HG03095 (cell line): Measurements from ENCODE around the gene PARVA.

Source experiments
- ATAC-seq: cut with Tn5 transposase; IDR thresholded peaks from one replicate; pipeline ENCODE4 v1.9.1; 2021; ENCODE audit warnings: moderate library complexity; ENCODE audit not compliant: unreplicated experiment

Gene PARVA

GRCh38 chr11:12430351-12430750 lies 53.0 kb downstream of the PARVA start:
- ATAC-seq = no peak

GRCh38 chr11:12430954-12431595 lies 53.7 kb downstream of the PARVA start:
- no peak for ATAC-seq

- ATAC-seq = no peak
These were observed 55.1 kb downstream of the PARVA start for GRCh38 chr11:12432507-12432906.

DNA sequence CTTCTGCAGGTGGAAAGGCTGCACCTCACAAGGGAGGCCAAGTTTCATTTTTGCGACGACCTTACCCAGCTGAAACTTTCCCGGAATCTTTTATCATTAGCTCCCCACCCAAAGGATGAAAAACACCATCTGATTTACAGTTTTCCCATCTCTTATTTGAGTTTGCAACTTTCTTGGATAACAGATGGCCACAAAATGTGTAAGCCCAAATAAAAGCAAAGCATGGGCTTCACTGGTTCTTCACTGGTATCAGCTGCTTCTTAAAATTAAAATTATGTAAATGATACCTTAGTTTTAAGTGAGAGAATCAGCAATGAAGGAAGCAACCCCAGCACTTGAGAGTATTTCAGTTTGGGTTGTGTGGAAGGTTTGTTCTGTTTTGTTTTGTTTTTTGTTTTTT lies 55.8 kb downstream of the PARVA start:
- no peak for ATAC-seq

DNA sequence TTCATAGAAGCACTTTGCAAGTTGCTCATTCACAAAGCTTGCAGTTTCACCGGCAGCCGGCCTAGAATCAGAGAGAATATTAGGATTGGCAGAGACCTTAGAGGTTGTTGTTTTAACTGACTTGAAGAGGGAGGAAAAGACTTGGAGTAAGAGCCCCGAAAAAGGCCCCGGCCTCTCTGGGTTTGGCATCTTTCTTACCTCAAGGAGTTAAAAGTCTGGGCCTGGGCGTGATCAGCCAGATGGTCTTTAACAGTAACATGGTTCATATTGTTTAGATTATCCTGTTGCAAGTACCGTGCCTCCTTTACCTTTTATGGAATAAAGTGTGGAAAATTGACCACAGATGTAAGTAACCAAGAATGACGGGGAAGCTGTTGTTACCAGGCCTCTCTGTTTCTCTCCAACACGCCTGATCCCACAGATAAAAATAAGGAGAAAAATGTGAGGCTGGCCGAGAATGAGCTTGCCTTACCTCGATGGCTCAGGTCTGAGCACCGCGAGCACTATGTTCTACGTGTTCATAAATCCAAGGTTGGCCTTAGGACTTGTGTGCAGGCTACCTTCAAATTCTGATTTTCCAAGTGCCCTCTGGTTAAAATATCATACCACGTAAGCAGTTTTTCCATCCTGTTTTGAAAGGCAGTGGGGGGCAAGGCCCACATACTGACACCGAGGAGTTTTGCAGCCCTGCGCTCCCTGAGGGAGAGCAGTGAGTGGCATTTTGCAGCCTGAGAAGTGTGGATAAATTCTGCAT lies 56.4 kb downstream of the PARVA start:
- no peak for ATAC-seq

DNA sequence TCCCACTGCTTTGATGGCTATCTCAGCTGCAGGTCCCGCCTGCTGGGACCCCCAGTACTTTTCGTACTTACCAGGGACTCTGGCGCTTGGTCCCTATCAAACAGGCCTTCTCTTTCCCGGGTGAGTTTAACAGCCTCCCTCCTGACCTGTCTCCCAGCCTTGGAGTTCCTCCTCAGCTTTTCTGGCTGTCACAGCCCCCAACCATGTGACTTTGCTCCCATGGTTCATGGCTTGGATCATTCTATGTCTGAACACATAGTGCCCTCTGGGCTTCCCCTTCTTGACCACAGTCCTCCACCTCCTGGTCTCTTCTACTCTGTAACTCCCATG lies 56.9 kb downstream of the PARVA start:
- ATAC-seq = no peak

GRCh38 chr11:12435264-12435663 lies 57.9 kb downstream of the PARVA start:
- no peak for ATAC-seq

DNA sequence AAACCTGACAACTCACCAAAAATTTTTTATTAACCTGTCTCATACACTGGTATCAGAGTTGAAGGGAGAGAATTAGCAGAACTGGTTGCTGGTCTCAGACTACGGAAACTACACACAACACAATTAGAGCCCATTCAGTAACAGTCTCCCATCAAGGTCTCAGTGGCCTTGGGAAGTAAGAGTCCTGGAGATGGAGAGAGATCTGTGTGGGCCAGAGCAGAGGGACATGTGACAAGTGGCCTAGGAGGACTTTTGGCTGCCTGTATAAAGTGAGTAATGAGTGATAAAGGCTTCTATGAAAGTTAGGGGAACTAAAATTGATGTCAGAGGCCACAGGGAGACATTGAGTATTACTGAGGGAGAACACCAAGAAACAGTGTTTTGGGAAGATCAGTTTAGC lies 58.9 kb downstream of the PARVA start:
- ATAC-seq = no peak

- no peak for ATAC-seq
These were observed 60.9 kb downstream of the PARVA start for GRCh38 chr11:12438291-12438690.

- no peak for ATAC-seq
These were observed 62.2 kb downstream of the PARVA start for GRCh38 chr11:12439615-12440014.

DNA sequence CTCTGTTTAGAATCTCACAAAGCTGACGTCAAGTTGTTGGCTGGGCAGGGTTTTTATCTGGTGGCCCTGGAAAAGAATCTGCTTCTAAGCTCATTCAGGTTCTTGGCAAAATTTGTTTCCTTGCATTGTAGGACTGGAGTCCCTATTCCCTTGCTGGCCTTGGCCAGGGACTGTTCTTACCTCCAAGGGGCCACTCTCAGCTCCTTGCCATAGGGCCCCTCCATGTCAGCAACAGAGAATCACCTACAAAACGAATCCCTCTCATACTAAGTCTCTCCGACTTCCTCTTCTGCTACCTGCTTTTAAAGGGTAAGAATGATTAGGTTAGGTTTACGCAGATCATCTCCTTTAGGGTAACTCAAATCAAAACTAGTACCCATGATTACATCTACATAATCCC lies 63.2 kb downstream of the PARVA start:
- ATAC-seq = no peak

- ATAC-seq = no peak
These were observed 64.0 kb downstream of the PARVA start for GRCh38 chr11:12441231-12441861.

- no peak for ATAC-seq
These were observed 67.2 kb downstream of the PARVA start for GRCh38 chr11:12444601-12445000.

DNA sequence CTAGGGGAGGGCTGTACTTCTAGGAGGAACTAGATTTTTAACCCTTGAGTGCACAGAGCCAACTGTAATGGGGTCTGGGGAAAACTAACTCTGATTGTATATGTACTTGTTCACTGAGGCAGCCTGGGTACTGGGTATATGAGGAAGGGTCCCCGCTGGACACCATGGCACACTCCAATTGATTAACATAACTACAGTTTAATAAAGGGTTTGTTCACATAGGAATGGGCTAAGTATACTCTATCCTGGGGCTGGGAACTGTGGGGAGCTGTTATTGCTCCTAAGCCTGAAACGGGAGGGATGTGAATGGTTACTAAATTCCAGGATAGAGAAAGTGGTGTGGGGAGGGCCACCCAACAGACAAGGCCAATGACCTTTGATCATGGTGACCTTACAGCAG lies 67.6 kb downstream of the PARVA start:
- ATAC-seq = no peak

DNA sequence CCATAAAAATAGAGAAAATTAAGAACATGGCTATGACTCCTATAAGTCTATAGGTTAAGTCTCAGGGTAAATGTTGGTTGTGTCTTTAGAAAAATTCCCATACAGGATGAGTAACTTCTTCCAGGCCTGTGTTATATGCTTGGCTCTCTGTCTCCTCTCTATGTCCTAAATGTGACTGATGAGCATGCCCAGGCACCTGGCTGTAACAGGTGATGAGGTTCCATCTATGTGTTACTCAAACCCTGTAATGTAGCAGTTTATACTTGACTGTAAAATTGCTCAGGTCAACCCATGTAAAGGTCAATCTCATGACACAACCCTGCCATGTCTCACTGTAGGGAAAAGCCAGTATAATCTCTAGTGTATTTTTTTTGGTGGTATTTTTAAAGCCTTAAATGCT lies 69.5 kb downstream of the PARVA start:
- no peak for ATAC-seq

- no peak for ATAC-seq
These were observed 71.0 kb downstream of the PARVA start for GRCh38 chr11:12448131-12448939.

- ATAC-seq = no peak
These were observed 72.8 kb downstream of the PARVA start for GRCh38 chr11:12449961-12450715.

DNA sequence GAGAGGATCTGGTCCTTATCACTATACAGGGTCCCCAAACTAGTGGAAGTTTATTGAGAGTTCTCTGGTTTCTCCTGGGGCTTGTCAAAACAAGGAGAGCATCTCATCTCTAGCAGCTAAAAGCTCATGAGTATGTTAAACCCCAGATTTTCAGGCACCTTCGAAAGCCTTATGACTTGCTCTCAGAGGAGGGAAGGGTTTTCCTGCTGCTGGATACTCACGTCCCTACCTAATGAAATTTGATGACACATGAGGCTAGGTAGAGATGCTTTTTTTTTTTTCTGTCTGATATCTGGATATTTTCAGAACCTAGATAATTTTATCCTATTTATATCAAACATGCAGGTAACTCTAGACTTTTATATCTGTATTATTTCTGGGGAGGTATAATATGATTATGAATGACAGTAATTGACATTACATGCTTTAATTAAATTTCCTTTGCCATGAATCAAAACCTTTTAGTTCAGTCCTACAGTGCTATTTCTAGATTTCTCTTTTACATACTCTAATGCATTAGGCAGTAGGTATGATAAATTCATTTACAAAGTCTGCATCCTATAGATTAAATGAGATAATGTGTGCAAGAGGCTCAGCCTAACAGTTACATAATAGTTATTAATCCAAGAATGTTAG lies 73.9 kb downstream of the PARVA start:
- no peak for ATAC-seq

- no peak for ATAC-seq
These were observed 75.9 kb downstream of the PARVA start for GRCh38 chr11:12453243-12453642.

DNA sequence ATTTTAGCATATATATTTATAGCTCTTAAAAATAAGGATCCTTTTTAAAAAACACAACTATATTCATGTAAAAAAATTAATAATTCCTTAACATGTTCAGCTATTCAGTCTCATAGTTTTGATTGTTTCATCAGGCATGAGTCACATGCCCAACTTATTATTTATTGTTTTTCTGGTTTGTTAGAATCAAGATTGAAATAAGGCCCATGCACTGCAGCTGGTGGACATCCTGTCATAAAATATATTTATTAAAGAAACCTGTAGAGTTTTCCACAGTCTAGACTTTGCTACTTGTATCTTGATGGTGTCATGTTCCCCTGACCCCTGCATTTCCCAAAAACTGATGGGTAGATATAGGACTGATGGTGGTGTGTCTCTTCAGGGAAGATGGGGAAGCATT lies 77.4 kb downstream of the PARVA start:
- ATAC-seq = no peak
